ENCODE data around the gene STAP2. TPM values are rescaled to one million over a fixed set of nuclear protein-coding genes. Genes with fewer than 3 reads are reported as not detected.

STAP2 gene
- total and polyA plus RNA-seq, 2 donors (not counting 3 experiments of a cell fraction or from before 2014, with no cell fraction given) = 12.2 to 21.7 TPM

- no peak overlapping the region for H3K27ac ChIP-seq (ENCODE audit: insufficient read depth, low read depth, low read length)
- H3K27me3 ChIP-seq (ENCODE audit: control insufficient read depth in 2 of 2, insufficient read depth in 2 of 2, low read length in 2 of 2) = no peaks in the 10 kb centered on the region
- H3K4me3 ChIP-seq (replicated peaks in 1 of 3; ENCODE audit: insufficient read depth in 1 of 3, low read depth in 1 of 3, low read length in 3 of 3) = no peak overlapping the region
- intact Hi-C loops (cut with micrococcal nuclease) = no loop called here
- no peak for DNase-seq (ENCODE audit: low read depth, low spot score)
- ChIA-PET CTCF (interaction anchor here (1.5 to 1.7 kb wide), 3 partner anchors 15 to 33 kb away, joined by 4 to 9 read pairs (median 5); partner anchors contain the start of genes MPND and SH3GL1), POLR2A (no interaction called here)
- no peak for TF ChIP-seq POLR2A (IDR thresholded peaks at IDR 0.05; ENCODE audit: low read depth, low read length)
- TF ChIP-seq MYC (IDR thresholded peaks at IDR 0.05; ENCODE audit: low read depth, low read length) = no peak
- no peak for TF ChIP-seq POLR2AphosphoS5 (IDR thresholded peaks at IDR 0.05; ENCODE audit: insufficient read depth, low read depth, low read length)
- TF ChIP-seq CTCF (IDR thresholded peaks at IDR 0.05; ENCODE audit: extremely low read depth in 1 of 2, insufficient read depth in 1 of 2, low read depth in 1 of 2, low read length in 2 of 2) = no peak
- no peaks in the 10 kb centered on the region for H3K9me1 ChIP-seq (replicated peaks; ENCODE audit: control insufficient read depth, extremely low read depth, insufficient read depth, low read length)
- no peak overlapping the region for H3K9ac ChIP-seq (replicated peaks; ENCODE audit: extremely low read depth, insufficient read depth, low read length)
- FAIRE-seq = no peak
- dilution Hi-C loops (cut with MboI; ENCODE audit: extremely low pct_ligation_motif_present, low sequenced_read_pairs) = loop anchor here (10.0 kb wide), 1 partner anchor 47 kb away; no protein-coding TSS in a partner anchor
- H3K79me2 ChIP-seq (ENCODE audit: control insufficient read depth, insufficient read depth, low read length) = peaks cover 52% of the 10 kb centered on the region
- peaks cover 5 to 45% of the 10 kb centered on the region in 2 experiments for H3K36me3 ChIP-seq (ENCODE audit: control insufficient read depth in 2 of 2, extremely low read depth in 1 of 2, insufficient read depth in 2 of 2, low read length in 2 of 2)
- H2AFZ ChIP-seq (ENCODE audit: low read depth, low read length) = no peak overlapping the region
- no peaks in the 10 kb centered on the region for H3K9me3 ChIP-seq (replicated peaks; ENCODE audit: control insufficient read depth, insufficient read depth, low read length)
- H3K4me1 ChIP-seq (ENCODE audit: control insufficient read depth, extremely low read depth, insufficient read depth, low read length) = peaks cover 20% of the 10 kb centered on the region
- BruUV-seq (replicated peaks) = no TSS peak
- no peaks in the 10 kb centered on the region for H4K20me1 ChIP-seq (replicated peaks; ENCODE audit: control insufficient read depth, extremely low read depth, insufficient read depth, low read length)
- no peak overlapping the region for H3K4me2 ChIP-seq (ENCODE audit: insufficient read depth, low read length)
These were observed 29.1 kb upstream of the STAP2 start for GRCh38 chr19:4367781-4368127.

DNA sequence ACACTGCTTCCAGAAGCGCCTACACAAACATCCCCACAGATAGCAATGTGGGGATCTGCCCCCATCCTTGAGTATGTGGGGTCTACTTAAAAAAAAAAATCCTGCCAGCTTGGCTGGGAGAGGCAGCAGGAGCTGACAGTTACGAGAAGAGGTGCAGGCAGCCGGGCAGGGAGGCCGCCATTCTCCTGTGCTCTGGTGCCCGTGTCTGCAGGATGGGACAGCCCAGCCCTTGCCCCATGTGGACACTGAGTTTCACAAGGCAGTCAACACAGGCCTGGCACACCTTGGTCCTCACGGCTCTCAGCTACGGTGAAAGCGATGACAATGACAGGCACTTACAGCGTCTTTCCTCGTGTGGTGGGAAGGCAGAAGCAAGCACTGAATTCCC is 28.7 kb upstream of the STAP2 start:
- TF ChIP-seq JUN (IDR thresholded peaks at IDR 0.05; ENCODE audit: borderline replicate concordance, insufficient read depth, insufficient read length, low read depth) (no peak), CTCF (IDR thresholded peaks at IDR 0.05; ENCODE audit: extremely low read depth in 1 of 2, insufficient read depth in 1 of 2, low read depth in 1 of 2, low read length in 2 of 2) (no peak), MYC (IDR thresholded peaks at IDR 0.05; ENCODE audit: low read depth, low read length) (no peak), POLR2A (IDR thresholded peaks at IDR 0.05; ENCODE audit: low read depth, low read length) (no peak), POLR2AphosphoS5 (IDR thresholded peaks at IDR 0.05; ENCODE audit: insufficient read depth, low read depth, low read length) (no peak), EZH2 (IDR thresholded peaks at IDR 0.05; ENCODE audit: borderline replicate concordance, low read depth, low read length, severe bottlenecking) (no peak), MAX (IDR thresholded peaks at IDR 0.05; ENCODE audit: insufficient read depth, insufficient read length) (no peak), FOS (IDR thresholded peaks at IDR 0.05; ENCODE audit: borderline replicate concordance, insufficient read depth, low read length) (no peak), GATA2 (IDR thresholded peaks at IDR 0.05; ENCODE audit: insufficient read depth, insufficient read length, low read depth, low read length) (no peak)
- Histone ChIP-seq H3K4me3 (replicated peaks in 1 of 3; ENCODE audit: insufficient read depth in 1 of 3, low read depth in 1 of 3, low read length in 3 of 3) (no peak overlapping the region), H3K9me1 (replicated peaks; ENCODE audit: control insufficient read depth, extremely low read depth, insufficient read depth, low read length) (no peaks in the 10 kb centered on the region), H3K27ac (ENCODE audit: insufficient read depth, low read depth, low read length) (no peak overlapping the region), H4K20me1 (replicated peaks; ENCODE audit: control insufficient read depth, extremely low read depth, insufficient read depth, low read length) (no peaks in the 10 kb centered on the region), H3K4me2 (ENCODE audit: insufficient read depth, low read length) (no peak overlapping the region), H3K9me3 (replicated peaks; ENCODE audit: control insufficient read depth, insufficient read depth, low read length) (no peaks in the 10 kb centered on the region), H3K27me3 (ENCODE audit: control insufficient read depth in 2 of 2, insufficient read depth in 2 of 2, low read length in 2 of 2) (no peaks in the 10 kb centered on the region), H3K4me1 (ENCODE audit: control insufficient read depth, extremely low read depth, insufficient read depth, low read length) (peaks cover 20% of the 10 kb centered on the region), H3K36me3 (ENCODE audit: control insufficient read depth in 2 of 2, extremely low read depth in 1 of 2, insufficient read depth in 2 of 2, low read length in 2 of 2) (peaks cover 5 to 46% of the 10 kb centered on the region in 2 experiments), H3K79me2 (ENCODE audit: control insufficient read depth, insufficient read depth, low read length) (peaks cover 48% of the 10 kb centered on the region), H2AFZ (ENCODE audit: low read depth, low read length) (no peak overlapping the region), H3K9ac (replicated peaks; ENCODE audit: extremely low read depth, insufficient read depth, low read length) (no peak overlapping the region)
- ChIA-PET CTCF (interaction anchor here (1.5 to 1.7 kb wide), 2 partner anchors 15 to 33 kb away, joined by 4 to 9 read pairs; partner anchors contain the start of gene SH3GL1), POLR2A (no interaction called here)
- no peak for DNase-seq (ENCODE audit: low read depth, low spot score)
- no TSS peak for BruUV-seq (replicated peaks)
- FAIRE-seq = no peak
- intact Hi-C loops (cut with micrococcal nuclease) (no loop called here), dilution Hi-C loops (cut with MboI; ENCODE audit: extremely low pct_ligation_motif_present, low sequenced_read_pairs) (loop anchor here (10.0 kb wide), 1 partner anchor 47 kb away; no protein-coding TSS in a partner anchor)
